Measurements from ENCODE around the gene PIGP.

The PIGP gene

GRCh38 chr21:37098751-37099150, 25.9 kb upstream of the PIGP start:
- Histone ChIP-seq H3K9ac (no peak overlapping the region), H3K4me3 (IDR thresholded peaks at IDR 0.05; ENCODE audit: insufficient read depth, low read depth, low read length) (no peak overlapping the region), H3K36me3 (ENCODE audit: insufficient read depth) (0 out of 2 replicates have a peak, but pooled peaks cover 3% of the 10 kb centered on the region), H3K79me2 (ENCODE audit: insufficient read depth, low read depth) (no peaks in the 10 kb centered on the region), H2AFZ (ENCODE audit: low read depth) (no peak overlapping the region), H3K27ac (no peak overlapping the region), H4K20me1 (ENCODE audit: insufficient read depth) (no peaks in the 10 kb centered on the region), H3K27me3 (ENCODE audit: insufficient read depth, low read depth) (no peaks in the 10 kb centered on the region), H3K4me2 (no peak overlapping the region), H3K4me1 (ENCODE audit: low read depth, poor library complexity, severe bottlenecking) (no peaks in the 10 kb centered on the region)
- no peak for TF ChIP-seq CTCF (conservative IDR thresholded peaks at IDR 0.05; ENCODE audit: low read depth, low read length)

- no peak for TF ChIP-seq CTCF (conservative IDR thresholded peaks at IDR 0.05; ENCODE audit: low read depth, low read length)
- Histone ChIP-seq H3K79me2 (ENCODE audit: insufficient read depth, low read depth) (no peaks in the 10 kb centered on the region), H3K36me3 (ENCODE audit: insufficient read depth) (0 out of 2 replicates have a peak, but pooled peaks cover 3% of the 10 kb centered on the region), H3K27me3 (ENCODE audit: insufficient read depth, low read depth) (no peaks in the 10 kb centered on the region), H4K20me1 (ENCODE audit: insufficient read depth) (no peaks in the 10 kb centered on the region), H3K27ac (no peak overlapping the region), H3K4me2 (no peak overlapping the region), H2AFZ (ENCODE audit: low read depth) (no peak overlapping the region), H3K9ac (no peak overlapping the region), H3K4me3 (IDR thresholded peaks at IDR 0.05; ENCODE audit: insufficient read depth, low read depth, low read length) (no peak overlapping the region), H3K4me1 (ENCODE audit: low read depth, poor library complexity, severe bottlenecking) (no peaks in the 10 kb centered on the region)
Observed at GRCh38 chr21:37095821-37096220, 22.9 kb upstream of the PIGP start.

DNA sequence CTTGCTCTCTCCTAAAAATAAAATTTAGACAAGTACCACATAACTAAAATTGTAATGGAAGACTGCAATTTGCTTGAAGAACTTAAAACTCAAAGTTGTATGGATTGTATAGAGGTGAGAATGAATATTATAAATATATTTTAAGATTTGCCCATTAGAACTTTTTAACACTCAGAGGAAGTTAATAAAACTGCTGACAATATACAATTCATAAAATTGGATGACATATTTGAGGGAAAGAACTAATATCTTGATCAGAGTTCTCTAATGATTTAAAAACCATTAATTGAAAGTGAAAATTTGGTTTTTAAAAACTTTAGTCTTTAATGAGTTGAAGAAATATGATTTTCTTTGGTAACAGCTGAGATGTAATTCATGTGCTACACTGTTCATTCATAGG, 21.1 kb upstream of the PIGP start:
- 0 out of 2 replicates have a peak, but pooled peaks cover 1% of the 10 kb centered on the region for H3K36me3 ChIP-seq (ENCODE audit: insufficient read depth)

DNA sequence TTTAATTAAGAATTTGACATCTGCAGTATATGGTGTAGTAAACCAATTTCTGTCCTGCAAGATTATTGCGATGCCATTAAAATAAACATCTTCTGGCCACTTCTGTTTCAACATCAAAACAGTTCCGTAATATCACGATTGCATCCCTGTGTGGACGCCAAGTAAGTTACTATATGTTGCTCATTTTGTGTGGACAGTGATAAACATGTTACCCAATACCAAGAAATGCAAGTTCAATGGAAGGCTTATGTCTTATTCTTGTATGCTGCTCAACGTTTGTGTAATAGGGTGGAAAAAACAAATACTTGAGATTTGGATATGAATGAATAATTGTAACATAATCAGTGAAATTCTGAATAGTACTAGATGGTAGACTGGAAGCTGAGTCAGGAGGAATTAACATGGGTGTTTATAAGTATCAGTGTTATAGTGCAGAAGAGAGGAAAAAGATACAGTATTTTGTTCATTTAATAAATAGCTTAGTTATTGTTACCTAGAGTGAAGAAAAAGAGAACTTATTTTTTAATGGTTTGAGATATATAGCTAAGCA, 15.4 kb upstream of the PIGP start:
- Histone ChIP-seq H4K20me1 (ENCODE audit: insufficient read depth) (no peaks in the 10 kb centered on the region), H3K4me3 (IDR thresholded peaks at IDR 0.05; ENCODE audit: insufficient read depth, low read depth, low read length) (no peak overlapping the region), H3K27me3 (ENCODE audit: insufficient read depth, low read depth) (no peaks in the 10 kb centered on the region), H3K4me1 (ENCODE audit: low read depth, poor library complexity, severe bottlenecking) (no peaks in the 10 kb centered on the region), H3K36me3 (ENCODE audit: insufficient read depth) (no peaks in the 10 kb centered on the region), H3K9ac (no peak overlapping the region), H3K79me2 (ENCODE audit: insufficient read depth, low read depth) (peaks cover 11% of the 10 kb centered on the region; the same call in 1 of the 2 replicates), H3K4me2 (no peak overlapping the region), H2AFZ (ENCODE audit: low read depth) (no peak overlapping the region), H3K27ac (no peak overlapping the region)
- no peak for TF ChIP-seq CTCF (conservative IDR thresholded peaks at IDR 0.05; ENCODE audit: low read depth, low read length)

More for the DNA sequence above, 21.1 kb upstream of the PIGP start:
- Histone ChIP-seq H3K9ac (no peak overlapping the region), H4K20me1 (ENCODE audit: insufficient read depth) (no peaks in the 10 kb centered on the region), H3K4me2 (no peak overlapping the region), H2AFZ (ENCODE audit: low read depth) (no peak overlapping the region), H3K27me3 (ENCODE audit: insufficient read depth, low read depth) (no peaks in the 10 kb centered on the region), H3K4me3 (IDR thresholded peaks at IDR 0.05; ENCODE audit: insufficient read depth, low read depth, low read length) (no peak overlapping the region), H3K27ac (no peak overlapping the region), H3K79me2 (ENCODE audit: insufficient read depth, low read depth) (no peaks in the 10 kb centered on the region), H3K4me1 (ENCODE audit: low read depth, poor library complexity, severe bottlenecking) (no peaks in the 10 kb centered on the region)
- TF ChIP-seq CTCF (conservative IDR thresholded peaks at IDR 0.05; ENCODE audit: low read depth, low read length): no peak

All from KMS-11 (cell line).